GM12801 (cell line): ENCODE measurements around the gene ZNF341.

ENCODE experiments used
- TF ChIP-seq, protein P1 (sequence below): IDR thresholded peaks from one replicate; pipeline ENCODE4 v1.5.1; 2011; ENCODE audit warnings: control low read depth; ENCODE audit not compliant: insufficient read length; ENCODE audit errors: extremely low read depth

ZNF341 gene

DNA sequence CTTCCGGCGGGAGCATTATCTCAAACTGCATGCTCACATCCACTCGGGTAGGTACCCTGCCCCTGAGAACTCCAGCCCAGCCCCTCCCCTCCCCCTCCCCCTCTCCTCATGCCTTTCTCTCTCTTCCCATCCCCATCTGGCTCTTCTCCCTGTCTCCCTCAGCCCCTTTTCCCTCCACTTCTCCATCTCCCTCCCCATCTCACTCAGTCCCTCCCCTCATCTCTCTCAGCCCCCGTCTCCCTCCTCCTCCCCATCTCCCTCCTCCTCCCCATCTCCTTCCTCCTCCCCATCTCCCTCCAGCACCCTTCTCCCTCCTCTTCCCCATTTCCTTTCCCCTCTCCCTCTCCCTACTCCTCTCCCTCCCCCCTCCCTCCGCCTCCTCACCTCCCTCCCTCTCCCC is 52.0 kb downstream of the ZNF341 start:
- TF ChIP-seq, protein P1, sequence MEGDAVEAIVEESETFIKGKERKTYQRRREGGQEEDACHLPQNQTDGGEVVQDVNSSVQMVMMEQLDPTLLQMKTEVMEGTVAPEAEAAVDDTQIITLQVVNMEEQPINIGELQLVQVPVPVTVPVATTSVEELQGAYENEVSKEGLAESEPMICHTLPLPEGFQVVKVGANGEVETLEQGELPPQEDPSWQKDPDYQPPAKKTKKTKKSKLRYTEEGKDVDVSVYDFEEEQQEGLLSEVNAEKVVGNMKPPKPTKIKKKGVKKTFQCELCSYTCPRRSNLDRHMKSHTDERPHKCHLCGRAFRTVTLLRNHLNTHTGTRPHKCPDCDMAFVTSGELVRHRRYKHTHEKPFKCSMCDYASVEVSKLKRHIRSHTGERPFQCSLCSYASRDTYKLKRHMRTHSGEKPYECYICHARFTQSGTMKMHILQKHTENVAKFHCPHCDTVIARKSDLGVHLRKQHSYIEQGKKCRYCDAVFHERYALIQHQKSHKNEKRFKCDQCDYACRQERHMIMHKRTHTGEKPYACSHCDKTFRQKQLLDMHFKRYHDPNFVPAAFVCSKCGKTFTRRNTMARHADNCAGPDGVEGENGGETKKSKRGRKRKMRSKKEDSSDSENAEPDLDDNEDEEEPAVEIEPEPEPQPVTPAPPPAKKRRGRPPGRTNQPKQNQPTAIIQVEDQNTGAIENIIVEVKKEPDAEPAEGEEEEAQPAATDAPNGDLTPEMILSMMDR = no peak

DNA sequence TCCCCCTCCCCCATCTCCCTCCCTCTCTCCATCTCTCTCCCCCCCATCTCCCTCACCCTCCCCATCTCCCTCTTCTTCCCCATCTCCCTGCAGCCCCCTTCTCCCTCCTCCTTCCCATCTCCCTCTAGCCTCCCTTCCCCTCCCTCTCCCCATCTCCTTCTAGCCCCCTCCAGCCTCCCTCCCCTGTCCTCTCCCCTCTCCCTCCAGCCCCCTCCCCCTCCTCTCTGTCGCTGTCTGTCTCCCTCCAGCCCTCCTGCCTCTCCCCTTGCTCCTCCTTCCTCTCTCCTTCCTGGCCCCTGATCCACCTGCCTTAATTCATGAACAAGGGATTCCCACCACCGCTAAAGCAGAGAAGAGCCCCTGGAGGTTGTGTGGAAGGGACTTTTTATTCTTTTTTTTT is 52.4 kb downstream of the ZNF341 start:
- TF ChIP-seq, protein P1 = no peak

DNA sequence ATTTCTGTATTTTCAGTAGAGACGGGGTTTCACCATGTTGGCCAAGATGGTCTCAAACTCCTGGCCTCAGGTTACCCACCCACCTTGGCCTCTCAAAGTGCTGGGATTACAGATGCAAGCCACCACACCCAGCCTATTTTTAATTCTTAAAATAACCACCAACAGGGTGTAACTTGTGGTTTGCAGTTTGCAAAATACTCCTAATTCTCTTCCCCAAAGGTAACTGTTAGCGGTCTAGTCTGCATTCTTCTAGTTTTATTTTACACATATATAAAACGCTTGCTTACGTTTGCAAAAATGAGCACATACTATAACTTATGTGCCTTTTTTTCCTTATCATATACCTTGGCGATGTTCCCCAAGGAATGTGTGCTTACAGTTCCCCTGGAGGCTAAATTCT is 53.7 kb downstream of the ZNF341 start:
- TF ChIP-seq, protein P1 = no peak

DNA sequence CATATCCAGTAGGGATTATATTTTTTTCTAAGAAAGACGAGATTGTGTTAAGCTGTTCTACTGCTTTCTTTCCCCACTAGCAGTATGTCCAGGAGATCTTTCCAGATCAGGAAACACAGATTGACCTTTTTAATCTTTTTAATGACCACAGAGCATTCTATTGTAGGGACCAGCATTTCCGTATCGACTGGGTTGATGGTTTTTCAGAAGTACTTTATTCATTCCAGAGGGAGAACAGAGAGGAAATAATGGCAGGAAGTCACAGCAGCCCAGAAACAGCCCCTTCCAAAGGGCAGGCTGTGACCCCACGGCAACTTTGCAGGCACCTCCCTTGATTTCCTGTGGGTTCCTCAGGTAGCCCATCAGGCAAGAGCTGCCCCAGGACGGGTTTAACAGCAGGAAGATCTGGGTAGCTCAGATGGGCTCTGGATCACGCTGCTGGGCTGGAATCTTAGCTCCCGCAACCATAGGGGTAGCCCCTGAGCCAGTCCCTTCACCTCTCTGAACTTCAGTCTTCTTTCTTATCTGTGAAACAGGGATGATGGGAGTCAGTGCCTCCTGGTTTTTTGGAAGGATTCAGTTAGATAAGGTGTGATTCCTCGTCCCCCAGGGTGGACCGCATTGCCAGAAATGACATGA is 55.6 kb downstream of the ZNF341 start:
- TF ChIP-seq, protein P1 = no peak

DNA sequence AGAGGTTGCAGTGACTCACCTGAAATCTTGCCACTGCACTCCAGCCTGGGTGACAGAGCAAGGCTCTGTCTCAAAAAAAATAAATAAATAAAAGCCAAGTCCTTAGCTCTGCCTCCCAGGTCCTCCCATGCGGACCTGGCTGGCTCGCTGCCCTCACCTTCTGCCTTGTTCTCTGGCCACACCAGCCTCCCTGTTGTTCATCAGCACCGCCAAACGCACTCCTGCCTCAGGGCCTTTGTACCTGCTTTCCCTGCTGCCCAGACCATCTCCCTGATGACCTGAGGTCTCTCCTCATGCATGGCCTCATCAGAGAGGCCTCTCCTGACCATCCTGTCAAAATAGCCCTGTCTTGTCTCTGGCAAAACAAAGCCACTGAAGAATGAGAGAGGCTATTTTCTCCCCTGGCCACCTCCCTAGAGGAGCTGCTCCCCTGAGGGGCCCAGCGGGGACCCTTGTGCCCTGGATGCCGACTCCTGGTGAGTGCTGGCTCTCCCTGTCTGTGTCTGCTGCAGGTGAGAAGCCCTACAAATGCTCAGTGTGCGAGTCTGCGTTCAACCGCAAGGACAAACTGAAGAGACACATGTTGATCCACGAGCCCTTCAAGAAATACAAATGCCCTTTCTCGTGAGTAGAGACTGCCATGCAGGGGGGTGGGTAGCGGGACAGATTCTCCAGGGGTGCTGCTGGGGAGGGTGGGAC is 56.7 kb downstream of the ZNF341 start:
- TF ChIP-seq, protein P1 = no peak

DNA sequence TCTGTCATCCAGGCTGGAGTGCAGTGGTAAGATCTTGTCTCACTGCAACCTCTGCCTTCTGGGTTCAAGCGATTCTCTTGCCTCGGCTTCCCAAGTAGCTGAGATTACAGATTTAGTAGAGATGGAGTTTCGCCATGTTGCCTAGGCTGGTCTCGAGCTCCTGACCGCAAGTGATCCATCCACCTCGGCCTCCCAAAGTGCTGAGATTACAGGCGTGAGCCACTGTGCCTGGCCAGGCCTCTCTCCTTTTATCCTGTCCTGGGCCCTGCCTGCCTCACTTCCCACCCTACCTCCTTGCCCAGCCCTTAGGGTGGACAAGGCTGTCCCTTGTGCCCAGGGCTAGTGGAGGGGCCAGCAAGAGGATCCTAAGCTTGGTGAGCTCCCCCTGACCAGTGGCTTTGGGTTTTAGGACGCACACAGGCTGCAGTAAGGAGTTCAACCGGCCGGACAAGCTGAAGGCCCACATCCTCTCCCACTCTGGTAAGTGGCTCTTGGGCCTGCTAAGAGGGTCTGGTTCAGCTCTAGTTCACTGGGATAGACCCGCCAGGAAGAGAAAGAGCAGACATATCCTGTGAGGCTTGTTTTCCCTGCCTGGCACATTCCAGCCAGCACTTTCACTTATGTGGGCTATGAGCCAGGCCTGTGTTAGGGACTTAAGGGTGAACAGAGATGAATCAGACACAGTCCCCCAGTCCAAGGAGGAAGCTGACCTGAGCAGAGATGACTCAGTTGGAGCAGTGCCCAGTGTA is 57.5 kb downstream of the ZNF341 start:
- TF ChIP-seq, protein P1 = no peak

DNA sequence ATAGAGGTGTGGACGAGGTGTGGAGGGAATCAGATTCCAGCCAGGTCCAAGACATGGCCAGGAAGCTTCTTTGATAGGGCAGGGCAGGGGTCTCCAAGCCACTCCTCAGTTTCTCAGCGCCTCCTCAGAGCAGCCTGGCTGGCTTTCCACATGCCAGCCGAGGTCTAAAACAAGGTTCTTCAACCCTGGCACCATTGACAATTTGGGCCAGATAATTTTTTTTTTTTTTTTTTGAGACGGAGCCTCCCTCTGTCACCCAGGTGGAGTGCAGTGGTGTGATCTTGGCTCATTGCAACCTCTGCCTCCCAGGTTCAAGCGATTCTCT is 58.0 kb downstream of the ZNF341 start:
- TF ChIP-seq, protein P1 = no peak
